Measurements from ENCODE around the gene CLDN2. TPM values are rescaled to one million over a fixed set of nuclear protein-coding genes. Genes with fewer than 3 reads are reported as not detected.

The CLDN2 gene
- total RNA-seq, 6 experiments from 2014 or later = 6.3 to 48.4 (median 18.4) TPM

DNA sequence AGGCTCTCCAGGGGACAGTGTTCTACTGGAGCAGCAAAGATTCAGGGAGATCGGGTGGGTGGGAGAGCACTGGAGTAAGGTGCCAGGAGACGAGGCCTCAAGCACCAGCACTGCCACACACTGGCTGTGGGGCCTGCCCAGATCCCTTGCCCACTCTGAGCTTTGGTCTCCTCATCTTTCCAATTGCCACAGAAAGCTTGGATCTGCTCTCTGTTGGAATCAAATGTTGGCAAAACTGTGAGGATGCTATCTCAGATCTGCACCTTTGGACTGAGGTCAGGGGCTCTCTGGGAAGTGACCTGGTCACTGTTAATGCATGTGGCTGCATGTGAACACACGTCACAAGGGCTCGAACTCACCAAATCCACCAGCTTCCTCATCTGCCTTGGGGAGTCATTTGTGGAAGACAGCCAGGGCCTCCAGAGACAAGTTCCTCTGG is 18.4 kb upstream of the CLDN2 start:
- intact Hi-C loops (cut with DNase I) = no loop called here
- Histone ChIP-seq H3K4me1 (peaks cover 0 to 40% (median 7%) of the 10 kb centered on the region in 4 donors), H3K27ac (peak overlapping the region; percentile 68 to 87 (median 82)), H3K9me3 (no peaks in the 10 kb centered on the region), H3K4me3 (peak overlapping the region in 1 of 3 donors; percentile 27), H3K36me3 (no peaks in the 10 kb centered on the region), H3K27me3 (no peaks in the 10 kb centered on the region)
- 23% methylated on average over 4 of the region's 4 CpGs for WGBS (ENCODE audit: insufficient coverage, low coverage, low lambda C conversion rate, missing lambda C conversion rate)
- ATAC-seq (peak; percentile 52 to 77 (median 60)), DNase-seq (peak; percentile 61 to 83 (median 78))
- TF ChIP-seq, protein P1, sequence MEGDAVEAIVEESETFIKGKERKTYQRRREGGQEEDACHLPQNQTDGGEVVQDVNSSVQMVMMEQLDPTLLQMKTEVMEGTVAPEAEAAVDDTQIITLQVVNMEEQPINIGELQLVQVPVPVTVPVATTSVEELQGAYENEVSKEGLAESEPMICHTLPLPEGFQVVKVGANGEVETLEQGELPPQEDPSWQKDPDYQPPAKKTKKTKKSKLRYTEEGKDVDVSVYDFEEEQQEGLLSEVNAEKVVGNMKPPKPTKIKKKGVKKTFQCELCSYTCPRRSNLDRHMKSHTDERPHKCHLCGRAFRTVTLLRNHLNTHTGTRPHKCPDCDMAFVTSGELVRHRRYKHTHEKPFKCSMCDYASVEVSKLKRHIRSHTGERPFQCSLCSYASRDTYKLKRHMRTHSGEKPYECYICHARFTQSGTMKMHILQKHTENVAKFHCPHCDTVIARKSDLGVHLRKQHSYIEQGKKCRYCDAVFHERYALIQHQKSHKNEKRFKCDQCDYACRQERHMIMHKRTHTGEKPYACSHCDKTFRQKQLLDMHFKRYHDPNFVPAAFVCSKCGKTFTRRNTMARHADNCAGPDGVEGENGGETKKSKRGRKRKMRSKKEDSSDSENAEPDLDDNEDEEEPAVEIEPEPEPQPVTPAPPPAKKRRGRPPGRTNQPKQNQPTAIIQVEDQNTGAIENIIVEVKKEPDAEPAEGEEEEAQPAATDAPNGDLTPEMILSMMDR (IDR thresholded peaks at IDR 0.05) = no peak
- TF ChIP-seq POLR2A (IDR thresholded peaks at IDR 0.05) = peak; percentile 52

DNA sequence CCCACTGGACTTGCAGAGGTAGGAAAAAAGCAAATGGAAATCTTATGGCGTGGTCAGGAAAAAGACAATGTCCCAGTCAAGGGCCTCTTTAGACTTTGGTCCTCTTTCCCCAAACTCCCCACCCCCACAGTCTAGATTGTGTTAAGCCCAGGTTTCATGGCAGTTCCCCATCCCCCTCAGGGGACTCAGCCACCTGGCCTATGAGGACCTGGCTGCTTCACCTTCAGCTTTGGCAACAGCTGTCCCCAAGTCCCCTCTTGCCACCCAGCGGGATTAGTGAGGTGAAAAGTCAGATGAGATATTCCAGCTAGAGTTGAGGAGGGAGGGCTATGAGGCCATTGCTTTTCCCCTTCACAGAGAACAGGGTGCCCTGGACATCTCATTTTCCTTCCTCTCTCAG is 17.5 kb upstream of the CLDN2 start:
- 42% methylated on average over 2 of the region's 2 CpGs for WGBS (ENCODE audit: insufficient coverage, low coverage, low lambda C conversion rate, missing lambda C conversion rate)
- intact Hi-C loops (cut with DNase I) = no loop called here
- TF ChIP-seq, protein P1 (IDR thresholded peaks at IDR 0.05) = no peak
- TF ChIP-seq POLR2A (IDR thresholded peaks at IDR 0.05) = no peak
- H3K36me3 ChIP-seq = no peaks in the 10 kb centered on the region
- H3K27ac ChIP-seq = peak overlapping the region; percentile 68 to 87 (median 82)
- DNase-seq (peak in 1 of 3 donors; percentile 57), ATAC-seq (peak; percentile 15 to 42 (median 26))
- peaks cover 0 to 40% (median 7%) of the 10 kb centered on the region in 4 donors for H3K4me1 ChIP-seq
- no peaks in the 10 kb centered on the region for H3K27me3 ChIP-seq
- no peaks in the 10 kb centered on the region for H3K9me3 ChIP-seq
- H3K4me3 ChIP-seq = peak overlapping the region in 1 of 3 donors; percentile 27

DNA sequence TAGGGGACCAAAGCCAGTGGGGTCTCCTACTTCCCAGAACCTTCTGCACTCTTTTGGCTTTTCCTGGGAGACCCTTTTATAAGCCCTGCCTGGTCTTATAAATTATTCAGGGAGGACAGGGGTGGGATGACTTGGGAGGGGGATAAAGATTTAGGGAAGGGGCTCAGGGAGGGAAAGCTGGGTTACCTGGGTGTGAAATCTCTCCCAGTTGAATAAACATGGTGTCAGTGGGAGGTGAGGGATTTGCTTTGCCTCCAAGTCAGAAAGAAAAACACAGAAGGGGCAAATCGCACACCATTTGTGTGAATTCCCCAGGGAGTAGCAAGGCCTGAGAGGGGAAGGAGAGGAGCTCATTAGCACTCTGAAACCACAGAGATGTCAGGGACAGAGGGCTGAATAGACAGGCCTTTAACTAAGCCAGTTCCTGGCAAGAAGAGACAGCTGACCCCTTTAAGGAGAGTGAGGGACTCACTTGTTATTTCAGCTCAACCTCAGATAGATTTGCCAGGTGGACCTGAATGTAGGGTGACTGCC is 16.8 kb upstream of the CLDN2 start, which contains the start of gene RIPPLY1:
Gene RIPPLY1, minus strand, starts transcription at position 51 of the 534 bp plus-strand sequence. CDS start 54 bp downstream, outside the sequence.
- no peak for DNase-seq
- H3K4me3 ChIP-seq = peak within 1 kb of the TSS in 1 of 3 donors; percentile 27
- peaks cover 0 to 40% (median 7%) of the 10 kb centered on the region in 4 donors for H3K4me1 ChIP-seq
- no CpG with 5 or more reads among the region's 1 CpG for WGBS (ENCODE audit: insufficient coverage, low coverage, low lambda C conversion rate, missing lambda C conversion rate)
- H3K27me3 ChIP-seq = no peaks in the 10 kb centered on the region
- TF ChIP-seq POLR2A (IDR thresholded peaks at IDR 0.05) = no peak
- TF ChIP-seq, protein P1 (IDR thresholded peaks at IDR 0.05) = no peak
- ATAC-seq = no peak
- no peaks in the 10 kb centered on the region for H3K9me3 ChIP-seq
- H3K27ac ChIP-seq = peak within 1 kb of the TSS; percentile 68 to 87 (median 82)
- H3K36me3 ChIP-seq = no peaks in the 10 kb centered on the region
- intact Hi-C loops (cut with DNase I) = no loop called here

DNA sequence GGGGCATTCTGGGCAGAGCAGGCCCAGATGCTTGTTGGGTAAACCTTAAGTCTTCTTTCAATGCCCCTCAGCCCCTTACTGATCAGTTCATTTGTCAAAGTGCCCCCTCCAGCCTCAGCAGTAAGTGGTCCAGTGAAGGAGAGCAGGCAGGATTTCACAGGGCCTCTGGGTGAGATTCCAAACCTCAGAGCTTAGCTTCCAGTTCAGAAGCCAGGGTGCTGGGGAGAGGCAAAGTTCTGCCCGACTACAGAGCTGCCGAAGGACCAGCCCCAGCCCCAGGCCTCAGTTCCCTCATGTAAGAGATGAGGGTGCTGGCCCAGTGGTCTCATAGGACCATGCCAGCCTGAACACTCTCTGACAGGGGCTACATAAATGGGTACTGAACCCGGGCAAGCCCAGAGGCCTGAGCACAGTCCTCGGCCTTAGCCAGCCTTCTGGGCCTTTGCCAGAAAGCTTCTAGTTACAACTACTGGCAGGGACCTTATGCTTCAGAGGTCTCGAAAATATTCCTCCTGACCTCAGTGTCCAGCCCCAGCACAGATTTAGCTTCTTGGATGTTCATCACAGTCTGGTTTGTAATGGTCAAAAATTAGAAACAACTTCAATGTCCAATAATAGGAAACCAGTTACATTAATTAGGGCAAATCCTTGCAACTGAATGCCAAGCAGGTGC is 16.2 kb upstream of the CLDN2 start:
- no peak for TF ChIP-seq POLR2A (IDR thresholded peaks at IDR 0.05)
- TF ChIP-seq, protein P1 (IDR thresholded peaks at IDR 0.05) = no peak

More for the DNA sequence above, 16.2 kb upstream of the CLDN2 start:
- intact Hi-C loops (cut with DNase I) = no loop called here
- Histone ChIP-seq H3K4me3 (no peak overlapping the region), H3K36me3 (no peaks in the 10 kb centered on the region), H3K27me3 (no peaks in the 10 kb centered on the region), H3K9me3 (no peaks in the 10 kb centered on the region), H3K4me1 (peaks cover 0 to 37% (median 7%) of the 10 kb centered on the region in 4 donors), H3K27ac (peak overlapping the region in 2 of 3 donors; percentile 82 to 87)
- ATAC-seq (peak in 2 of 4 donors; percentile 2), DNase-seq (no peak)
- WGBS (ENCODE audit: insufficient coverage, low coverage, low lambda C conversion rate, missing lambda C conversion rate) = 80% methylated on average over 1 of the region's 5 CpGs

Data from right lobe of liver (tissue), 6 donors.